Hepatocyte (in vitro differentiated cells): ENCODE results near the gene LYSET.
A peak's percentile ranks its signal among the peaks of the same experiment; 100 is the strongest.

Experiments used
- CTCF ChIP-seq: fragments of 200-600 bp; sonication (generic); IDR thresholded peaks from 2 replicates; pipeline ENCODE4 v1.5.1; 2016; ENCODE audit warnings: antibody characterized with exemption, mild to moderate bottlenecking; ENCODE audit not compliant: poor library complexity
- EZH2 ChIP-seq: fragments of 200-600 bp; sonication (generic); IDR thresholded peaks from 2 replicates; pipeline ENCODE4 v1.6.1; 2016; ENCODE audit warnings: antibody characterized with exemption, mild to moderate bottlenecking, borderline replicate concordance

- TF ChIP-seq CTCF (peak; percentile 58), EZH2 (no peak)
Observed at GRCh38 chr14:93219103-93219726, 34.1 kb downstream of the LYSET start.
